ENCODE data around the gene SOX15. TPM values are rescaled to one million over a fixed set of nuclear protein-coding genes. Genes with fewer than 3 reads are reported as not detected.

SOX15 gene
- total and polyA plus RNA-seq, 8 donors = 0.31 to 2.0 (median 1.9) TPM; not detected in 1

GRCh38 chr17:7618608-7619007 is 28.7 kb upstream of the SOX15 start:
- no peak overlapping the region for H3K4me3 ChIP-seq
- no peaks in the 10 kb centered on the region for H3K36me3 ChIP-seq
- no peaks in the 10 kb centered on the region for H3K9me3 ChIP-seq
- ATAC-seq (peak; percentile 16), DNase-seq (peak in 1 of 4 donors; percentile 61)
- TF ChIP-seq CTCF (IDR thresholded peaks at IDR 0.05) = no peak
- H3K27me3 ChIP-seq = no peaks in the 10 kb centered on the region
- H3K27ac ChIP-seq = no peak overlapping the region
- intact Hi-C loops (cut with DNase I) = no loop called here
- peaks cover 4 to 6% of the 10 kb centered on the region in 2 donors for H3K4me1 ChIP-seq

GRCh38 chr17:7615265-7615747 is 25.4 kb upstream of the SOX15 start:
- Histone ChIP-seq H3K9me3 (no peaks in the 10 kb centered on the region), H3K27ac (peak overlapping the region; percentile 83 to 92), H3K36me3 (peaks cover 0 to 4% of the 10 kb centered on the region in 2 donors), H3K27me3 (no peaks in the 10 kb centered on the region), H3K4me3 (peak overlapping the region; percentile 29 to 84), H3K4me1 (peaks cover 20 to 39% of the 10 kb centered on the region in 2 donors)
- intact Hi-C loops (cut with DNase I) = no loop called here
- DNase-seq (no peak), ATAC-seq (no peak)
- no peak for TF ChIP-seq CTCF (IDR thresholded peaks at IDR 0.05)

- Histone ChIP-seq H3K27ac (peak within 1 kb of the TSS; percentile 92 to 93), H3K4me3 (peak within 1 kb of the TSS; percentile 67 to 84), H3K27me3 (no peaks in the 10 kb centered on the region), H3K4me1 (peaks cover 23 to 40% of the 10 kb centered on the region in 2 donors), H3K9me3 (no peaks in the 10 kb centered on the region), H3K36me3 (peaks cover 0 to 4% of the 10 kb centered on the region in 2 donors)
- DNase-seq = peak; percentile 99 to 100 (median 100)
- ATAC-seq = peak; percentile 96
- peak; percentile 36 to 73 for TF ChIP-seq CTCF (IDR thresholded peaks at IDR 0.05)
- intact Hi-C loops (cut with DNase I) = no loop called here
These were observed 24.8 kb upstream of the SOX15 start, which contains the start of gene FXR2 for GRCh38 chr17:7614425-7615264. FXR2 (minus strand) TSS chr17:7614897; CDS start chr17:7614532, 365 bp downstream.

- Histone ChIP-seq H3K27me3 (no peaks in the 10 kb centered on the region), H3K9me3 (no peaks in the 10 kb centered on the region), H3K27ac (peak overlapping the region; percentile 92 to 93), H3K4me3 (peak overlapping the region; percentile 67 to 84), H3K4me1 (peaks cover 23 to 46% of the 10 kb centered on the region in 2 donors), H3K36me3 (peaks cover 0 to 4% of the 10 kb centered on the region in 2 donors)
- no peak for DNase-seq
- no peak for ATAC-seq
- intact Hi-C loops (cut with DNase I) = no loop called here
- no peak for TF ChIP-seq CTCF (IDR thresholded peaks at IDR 0.05)
These were observed 24.0 kb upstream of the SOX15 start for GRCh38 chr17:7613769-7614424.

GRCh38 chr17:7612294-7612640 is 22.4 kb upstream of the SOX15 start:
- Histone ChIP-seq H3K27ac (no peak overlapping the region), H3K4me3 (peak overlapping the region in 1 of 2 donors; percentile 84), H3K4me1 (peaks cover 23 to 46% of the 10 kb centered on the region in 2 donors), H3K9me3 (no peaks in the 10 kb centered on the region), H3K36me3 (peaks cover 0 to 4% of the 10 kb centered on the region in 2 donors), H3K27me3 (no peaks in the 10 kb centered on the region)
- no peak for ATAC-seq
- no peak for DNase-seq
- no peak for TF ChIP-seq CTCF (IDR thresholded peaks at IDR 0.05)
- intact Hi-C loops (cut with DNase I) = no loop called here
